SH-SY5Y (cell line): Measurements from ENCODE around the gene SPINK13.

Experiments used
- GATA2 ChIP-seq: IDR thresholded peaks from 2 replicates; pipeline ENCODE4 v1.6.1; 2011; ENCODE audit warnings: mild to moderate bottlenecking, low read depth, low read length
- GATA3 ChIP-seq: IDR thresholded peaks from 2 replicates; pipeline ENCODE4 v1.6.1; 2011; ENCODE audit warnings: low read depth, mild to moderate bottlenecking, low read length, moderate library complexity

- TF ChIP-seq GATA2 (no peak), GATA3 (no peak)
Observed at GRCh38 chr5:148333262-148333849, 64.8 kb downstream of the SPINK13 start.
